ENCODE measurements around the gene CLINT1. TPM values are rescaled to one million over a fixed set of nuclear protein-coding genes. Genes with fewer than 3 reads are reported as not detected.

Gene CLINT1
- total RNA-seq, 4 donors from 2014 or later: 83.9 to 123 (median 99.1) TPM

- DNase-seq (ENCODE audit: low spot score) (no peak), ATAC-seq (ENCODE audit: low FRiP score) (no peak)
- TF ChIP-seq CTCF (IDR thresholded peaks at IDR 0.05): no peak
Measured at GRCh38 chr5:157800137-157800536, 58.8 kb downstream of the CLINT1 start.

- TF ChIP-seq CTCF (IDR thresholded peaks at IDR 0.05): no peak
- no peak for DNase-seq (ENCODE audit: low spot score)
- no peak for ATAC-seq (ENCODE audit: low FRiP score)
Measured at GRCh38 chr5:157799578-157799977, 59.4 kb downstream of the CLINT1 start.

GRCh38 chr5:157793301-157793700 is 65.6 kb downstream of the CLINT1 start:
- no peak for TF ChIP-seq CTCF (IDR thresholded peaks at IDR 0.05)
- ATAC-seq (ENCODE audit: low FRiP score): no peak

GRCh38 chr5:157785801-157786200 is 73.1 kb downstream of the CLINT1 start:
- TF ChIP-seq CTCF (IDR thresholded peaks at IDR 0.05): no peak
- no peak for DNase-seq (ENCODE audit: low spot score)
- ATAC-seq (ENCODE audit: low FRiP score): no peak

More at GRCh38 chr5:157793301-157793700, 65.6 kb downstream of the CLINT1 start:
- no peak for DNase-seq (ENCODE audit: low spot score)

- TF ChIP-seq CTCF (IDR thresholded peaks at IDR 0.05): no peak
- no peak for DNase-seq (ENCODE audit: low spot score)
- ATAC-seq (ENCODE audit: low FRiP score): no peak
Measured at GRCh38 chr5:157779221-157779620, 79.7 kb downstream of the CLINT1 start.

GRCh38 chr5:157778121-157778805 is 80.7 kb downstream of the CLINT1 start:
- DNase-seq (ENCODE audit: low spot score): no peak
- no peak for ATAC-seq (ENCODE audit: low FRiP score)
- no peak for TF ChIP-seq CTCF (IDR thresholded peaks at IDR 0.05)

GRCh38 chr5:157772127-157772526 is 86.8 kb downstream of the CLINT1 start:
- no peak for TF ChIP-seq CTCF (IDR thresholded peaks at IDR 0.05)
- no peak for DNase-seq (ENCODE audit: low spot score)
- no peak for ATAC-seq (ENCODE audit: low FRiP score)
